ENCODE results near the gene FAM171A1. TPM values are rescaled to one million over a fixed set of nuclear protein-coding genes. Genes with fewer than 3 reads are reported as not detected.
"Not testable (repeated sequence)": the region's sequence is repeated elsewhere in the genome, so short reads cannot be mapped to it uniquely, and the experiment has no call there.

FAM171A1 gene
- total RNA-seq, 1 experiment from 2014 or later = 44.1 TPM

DNA sequence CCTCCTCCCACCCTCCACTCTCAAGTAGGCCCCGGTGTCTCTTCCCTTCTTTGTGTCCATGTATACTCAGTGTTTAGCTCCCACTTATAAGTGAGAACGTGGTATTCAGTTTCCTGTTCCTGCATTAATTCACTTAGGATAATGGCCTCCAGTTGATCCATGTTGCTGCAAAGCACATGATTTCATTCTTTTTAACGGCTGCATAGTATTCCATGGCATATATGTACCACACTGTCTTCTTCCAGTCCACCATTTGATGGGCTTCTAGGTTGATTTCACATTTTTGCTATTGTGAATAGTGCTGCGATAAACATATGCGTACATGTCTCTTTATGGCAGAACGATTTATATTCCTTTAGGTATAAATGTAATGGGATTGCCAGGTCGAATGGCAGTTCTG is 51.0 kb downstream of the FAM171A1 start:
- DNase-seq (ENCODE audit: low spot score) = no peak

- DNase-seq (ENCODE audit: low spot score) = no peak
These were observed 54.1 kb downstream of the FAM171A1 start for GRCh38 chr10:15316871-15317464.

DNA sequence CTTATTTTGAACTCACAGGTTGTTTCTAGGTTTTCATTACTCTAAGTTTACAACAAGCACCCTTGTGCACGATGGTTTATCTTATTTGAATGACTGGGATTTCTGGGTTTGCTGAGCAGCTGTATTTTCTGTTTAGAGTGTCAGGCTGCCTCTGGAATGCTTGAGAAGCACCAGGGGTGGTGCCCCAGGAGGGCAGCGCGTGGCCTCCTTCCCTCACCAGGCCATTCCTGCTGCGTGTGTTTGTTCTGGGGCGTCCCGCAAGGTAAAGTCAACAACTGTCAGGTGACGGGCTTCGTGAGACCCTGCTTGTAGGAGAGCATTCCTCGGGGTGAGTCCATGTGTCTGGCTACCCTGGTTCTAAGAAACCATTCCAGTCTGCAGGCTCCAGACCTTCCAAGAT is 54.9 kb downstream of the FAM171A1 start:
- DNase-seq (ENCODE audit: low spot score) = no peak

DNA sequence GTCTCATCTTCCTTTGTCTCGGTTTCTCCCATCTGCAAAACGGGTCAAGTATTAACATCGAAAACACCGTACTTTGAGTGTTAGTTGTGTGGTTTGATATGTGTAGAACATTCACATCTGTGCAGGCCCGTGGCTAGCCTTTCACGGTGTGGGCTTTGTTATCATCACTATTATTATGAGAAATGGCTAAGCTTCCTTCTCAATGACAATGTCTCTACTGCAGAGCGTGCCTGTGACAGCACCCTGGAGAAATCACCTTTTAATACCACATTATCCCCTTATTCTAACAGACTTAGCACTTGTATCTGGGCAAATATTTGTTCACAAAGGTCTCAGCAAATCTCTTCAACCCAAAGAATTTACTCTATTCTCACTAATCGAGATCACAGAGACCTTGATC is 55.8 kb downstream of the FAM171A1 start:
- no peak for DNase-seq (ENCODE audit: low spot score)

GRCh38 chr10:15314482-15315045 is 56.5 kb downstream of the FAM171A1 start:
- no peak for DNase-seq (ENCODE audit: low spot score)

GRCh38 chr10:15313843-15314242 is 57.2 kb downstream of the FAM171A1 start:
- no peak for DNase-seq (ENCODE audit: low spot score)

DNA sequence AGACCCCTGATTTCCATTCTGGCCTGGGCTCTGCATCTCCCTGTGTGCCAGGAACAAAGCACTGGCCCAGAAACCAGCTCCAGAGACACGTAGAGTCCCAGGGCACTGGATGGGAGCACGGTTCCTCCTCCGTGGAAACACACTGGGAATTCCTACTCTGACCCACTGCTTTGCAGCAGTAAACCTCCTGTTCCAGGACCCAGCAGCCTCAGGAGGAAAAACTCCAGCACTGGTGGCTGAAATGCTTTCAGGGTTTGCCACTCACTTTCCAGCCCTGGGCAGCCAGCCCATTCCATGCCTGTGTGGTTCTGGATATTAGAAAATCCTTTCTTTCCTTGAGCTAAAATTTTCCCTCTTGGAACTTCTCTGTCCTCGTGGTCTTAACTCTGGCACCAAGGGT is 58.0 kb downstream of the FAM171A1 start:
- DNase-seq (ENCODE audit: low spot score) = no peak

GRCh38 chr10:15311569-15312280 is 59.4 kb downstream of the FAM171A1 start:
- no peak for DNase-seq (ENCODE audit: low spot score)

GRCh38 chr10:15310776-15311568 is 60.1 kb downstream of the FAM171A1 start:
- DNase-seq (ENCODE audit: low spot score) = no peak

GRCh38 chr10:15309221-15309620 is 61.9 kb downstream of the FAM171A1 start:
- DNase-seq (ENCODE audit: low spot score) = no peak

DNA sequence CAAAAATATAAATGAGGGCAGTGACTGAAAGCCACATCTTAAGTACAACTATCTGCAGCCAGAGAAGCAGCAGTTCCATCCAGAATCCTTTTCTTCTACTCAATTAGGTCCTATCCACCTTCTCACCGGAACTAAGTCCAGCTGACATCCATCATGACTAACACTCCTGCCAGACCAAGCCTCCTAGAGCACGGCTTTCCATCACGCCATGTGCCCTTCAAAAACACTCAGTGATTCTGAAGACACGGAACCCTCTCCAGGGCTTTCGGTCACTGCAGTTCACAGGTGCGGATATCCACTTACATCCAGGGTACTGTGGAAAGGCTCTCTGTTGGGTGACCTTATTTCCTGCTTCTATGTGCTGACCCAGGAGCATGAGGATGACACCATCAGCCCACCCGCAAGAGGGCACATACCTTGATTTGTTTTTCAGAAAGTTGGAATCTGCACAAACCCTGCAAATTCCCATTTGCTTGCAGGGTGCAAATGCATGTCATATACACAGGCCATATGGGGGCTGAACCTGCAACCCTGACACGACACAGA is 64.3 kb downstream of the FAM171A1 start:
- no peak for DNase-seq (ENCODE audit: low spot score)

DNA sequence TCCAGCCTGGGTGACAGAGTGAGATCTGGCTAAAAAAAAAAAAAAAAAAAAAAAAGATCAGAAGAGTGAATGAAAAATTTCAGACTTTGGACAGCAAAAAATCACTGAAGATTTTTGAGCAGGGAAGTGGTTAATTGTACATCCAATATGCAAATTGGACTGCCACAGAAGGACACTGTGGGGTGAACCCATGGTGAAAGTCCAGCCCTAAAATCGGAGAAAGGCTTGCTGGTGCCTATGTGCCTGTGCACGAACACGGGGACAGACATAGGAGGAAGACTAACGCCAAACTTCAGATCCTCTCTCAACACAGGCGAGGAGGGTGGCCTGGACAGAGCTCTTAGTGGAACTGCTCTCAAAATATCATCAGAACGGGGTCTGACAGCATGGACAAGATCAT is 65.5 kb downstream of the FAM171A1 start:
- no peak for DNase-seq (ENCODE audit: low spot score)

GRCh38 chr10:15305161-15305560 is 65.9 kb downstream of the FAM171A1 start:
- DNase-seq (ENCODE audit: low spot score) = no peak

DNA sequence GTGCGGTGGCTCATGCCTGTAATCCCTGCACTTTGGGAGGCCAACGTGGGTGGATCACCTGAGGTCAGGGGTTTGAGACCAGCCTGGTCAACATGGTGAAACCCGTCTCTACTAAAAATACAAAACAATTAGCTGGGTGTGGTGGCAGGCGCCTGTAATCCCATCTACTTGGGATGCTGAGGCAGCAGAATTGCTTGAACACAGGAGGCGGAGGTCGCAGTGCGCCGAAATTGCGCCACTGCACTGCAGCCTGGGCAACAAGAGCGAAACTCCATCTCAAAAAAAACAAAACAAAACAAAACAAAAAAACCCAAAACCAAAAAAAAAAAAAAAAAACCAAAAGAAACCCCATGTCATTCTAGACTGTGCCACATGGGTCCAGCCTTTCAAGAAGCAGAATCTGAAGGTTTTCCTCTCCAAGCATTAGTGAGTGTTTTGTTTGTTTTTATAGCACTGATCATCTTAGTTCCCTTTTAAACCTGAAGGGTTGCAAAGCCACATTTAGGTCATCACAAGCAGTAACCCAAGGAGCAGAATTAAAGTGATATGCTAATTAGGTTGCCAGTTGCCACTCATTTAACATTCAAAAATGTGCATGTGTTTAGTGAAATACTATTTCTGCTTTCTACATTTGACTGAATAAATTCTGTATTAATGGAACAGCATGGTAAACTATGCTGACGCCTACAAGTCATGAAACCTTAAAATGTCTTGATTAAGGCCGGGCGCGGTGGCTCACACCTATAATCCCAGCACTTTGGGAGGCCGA is 68.7 kb downstream of the FAM171A1 start:
- not testable (repeated sequence) for DNase-seq (ENCODE audit: low spot score)

- no peak for DNase-seq (ENCODE audit: low spot score)
These were observed 70.4 kb downstream of the FAM171A1 start for GRCh38 chr10:15300697-15301096.

DNA sequence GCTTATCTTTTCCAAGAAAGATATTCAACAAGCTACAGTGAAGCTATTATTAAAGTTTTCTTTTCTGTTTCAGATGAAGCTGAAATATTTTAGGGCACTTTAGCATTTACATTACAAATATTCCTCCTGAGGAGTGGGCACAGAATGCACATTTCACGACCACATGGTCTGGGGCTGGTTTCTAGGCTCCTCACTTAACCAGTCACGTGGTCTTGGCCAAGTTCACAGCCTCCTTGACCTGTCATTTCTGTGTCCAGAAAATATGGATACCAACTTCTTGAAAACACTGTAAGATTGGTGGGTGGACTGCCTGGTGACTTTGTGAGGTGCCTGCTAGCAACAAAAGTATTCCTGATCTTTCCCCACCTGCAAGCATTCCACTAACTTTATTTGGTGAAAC is 70.9 kb downstream of the FAM171A1 start:
- no peak for DNase-seq (ENCODE audit: low spot score)

DNA sequence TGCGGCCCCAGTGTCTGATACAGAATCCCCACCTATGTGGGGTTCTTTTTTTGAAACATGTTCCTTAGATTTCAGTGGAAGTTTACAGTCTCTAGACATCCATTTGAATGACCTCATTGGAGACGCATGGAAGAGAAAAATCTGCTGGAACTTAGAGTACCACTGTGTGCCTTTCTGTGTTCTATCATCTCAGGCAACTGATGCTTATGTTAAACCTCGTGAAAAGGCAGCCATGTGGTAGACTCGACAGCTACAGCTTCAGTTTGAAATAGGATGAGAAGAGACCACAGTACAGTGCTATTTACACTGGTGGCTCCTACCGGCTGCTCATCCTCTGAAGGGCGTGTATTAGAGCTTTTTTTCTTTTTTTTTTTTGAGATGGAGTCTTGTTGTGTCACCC is 74.4 kb downstream of the FAM171A1 start:
- DNase-seq (ENCODE audit: low spot score) = no peak

DNA sequence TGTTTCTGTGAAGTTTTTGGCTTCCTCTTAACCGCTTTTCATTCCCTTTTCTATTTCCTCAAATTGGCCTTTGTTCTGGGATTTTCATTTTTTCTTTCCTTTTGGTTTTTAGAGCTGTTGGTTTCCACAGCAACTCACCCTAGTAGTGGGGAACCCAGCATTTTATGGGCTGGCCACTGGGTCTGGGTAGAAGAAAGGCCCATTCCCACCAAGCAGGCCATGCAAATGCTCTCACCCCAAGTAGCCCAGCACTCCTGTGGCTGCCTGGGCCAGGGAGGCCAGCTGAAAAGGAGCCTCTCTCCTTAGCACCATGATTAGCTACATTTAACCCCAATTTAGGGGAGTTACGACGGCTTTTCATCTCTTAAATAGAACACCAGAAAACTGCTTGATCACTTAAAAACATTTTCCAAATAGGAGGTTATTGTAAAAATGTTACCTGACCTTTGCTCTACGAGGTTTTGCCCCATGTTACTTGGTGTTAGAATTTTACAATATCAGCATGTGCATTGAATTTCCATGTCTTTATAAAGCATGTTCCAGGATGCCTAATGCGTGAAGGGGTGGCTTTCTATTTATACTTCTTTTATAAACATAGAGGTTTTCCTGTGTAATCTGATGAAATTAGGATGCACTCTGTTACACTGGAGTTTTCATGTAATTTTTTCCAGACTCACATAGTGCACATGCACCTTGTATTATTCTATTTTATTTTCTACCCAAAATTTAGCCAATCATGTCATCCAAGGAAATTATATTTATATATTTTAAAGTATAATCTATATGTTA is 75.4 kb downstream of the FAM171A1 start:
- no peak for DNase-seq (ENCODE audit: low spot score)

- peak; percentile 56 for DNase-seq (ENCODE audit: low spot score)
These were observed 76.9 kb downstream of the FAM171A1 start for GRCh38 chr10:15293862-15294842.
